HepG2 (cell line): ENCODE data around the gene WFDC1. TPM values are rescaled to one million over a fixed set of nuclear protein-coding genes. Genes with fewer than 3 reads are reported as not detected.

Source experiments
- ATAD3A ChIP-seq: sonication (generic); formaldehyde crosslinking; IDR thresholded peaks from 2 replicates; pipeline ENCODE4 v1.4.0; 2020; ENCODE audit warnings: missing genetic modification reagents
- KDM5A ChIP-seq: fragments of 200-600 bp; sonication (generic); IDR thresholded peaks from 2 replicates; pipeline ENCODE4 v1.7.0; 2018; ENCODE audit warnings: antibody characterized with exemption, mild to moderate bottlenecking, low read length, borderline replicate concordance
- NFAT5 ChIP-seq: sonication (generic); formaldehyde crosslinking; IDR thresholded peaks from 2 replicates; pipeline ENCODE4 v1.4.0; 2020; ENCODE audit warnings: missing genetic modification reagents
- RNF219 ChIP-seq: sonication (generic); formaldehyde crosslinking; IDR thresholded peaks from 2 replicates; pipeline ENCODE4 v1.5.0; 2020; ENCODE audit warnings: mild to moderate bottlenecking, missing genetic modification reagents
- SP2 ChIP-seq: sonication (generic); formaldehyde crosslinking; IDR thresholded peaks from 2 replicates; pipeline ENCODE4 v1.5.1; 2020; ENCODE audit warnings: mild to moderate bottlenecking, missing genetic modification reagents
- TP53 ChIP-seq: sonication (generic); formaldehyde crosslinking; conservative IDR thresholded peaks from 2 replicates; pipeline ENCODE4 v1.4.0; 2020; ENCODE audit warnings: missing genetic modification reagents
- TRAFD1 ChIP-seq: sonication (generic); formaldehyde crosslinking; IDR thresholded peaks from 2 replicates; pipeline ENCODE4 v1.5.1; 2020; ENCODE audit warnings: missing genetic modification reagents, mild to moderate bottlenecking, borderline replicate concordance
- TRIM24 ChIP-seq: sonication (generic); formaldehyde crosslinking; IDR thresholded peaks from 2 replicates; pipeline ENCODE4 v1.8.0; 2022; ENCODE audit warnings: mild to moderate bottlenecking, missing genetic modification reagents
- ZNF121 ChIP-seq: sonication (generic); formaldehyde crosslinking; IDR thresholded peaks from 2 replicates; pipeline ENCODE4 v1.5.0; 2020; ENCODE audit warnings: mild to moderate bottlenecking, missing genetic modification reagents
- ZNF496 ChIP-seq: sonication (generic); formaldehyde crosslinking; IDR thresholded peaks from 2 replicates; pipeline ENCODE4 v1.8.1; 2023; ENCODE audit warnings: mild to moderate bottlenecking, moderate library complexity, missing genetic modification reagents; ENCODE audit not compliant: insufficient replicate concordance
- ZNF501 ChIP-seq: sonication (generic); formaldehyde crosslinking; IDR thresholded peaks from 2 replicates; pipeline ENCODE4 v1.5.1; 2020; ENCODE audit warnings: mild to moderate bottlenecking, moderate library complexity, missing genetic modification reagents
- ZSCAN22 ChIP-seq: sonication (generic); formaldehyde crosslinking; IDR thresholded peaks from 2 replicates; pipeline ENCODE4 v1.4.0; 2020; ENCODE audit warnings: mild to moderate bottlenecking, missing genetic modification reagents
- polyA plus RNA-seq, 8 experiments: library from polyadenylated mRNA; depleted of rRNA in 3 of 8; stranded (reverse) in 7 of 8; unstranded in 1 of 8; fragments of >200 nt; fragmentation: Illumina TruSeq in 4 of 8; extraction: Trizol in 4 of 8; gene quantifications; 2 replicates each; pipeline versions ENCODE4 v1.2.1 to v1.2.3, GENCODE V29; 2011 to 2016; ENCODE audit warnings: low read depth in 4 of 8, missing spikeins in 1 of 8, mixed read lengths in 1 of 8; ENCODE audit not compliant: insufficient read depth in 1 of 8
- total RNA-seq, 5 experiments: library from RNA; depleted of rRNA; stranded (reverse); fragments of >200 nt; fragmentation: Illumina TruSeq; extraction: Trizol; gene quantifications; 2 replicates each; pipeline ENCODE4 v1.2.3, GENCODE V29; 2016; ENCODE audit warnings: low read depth in 1 of 5
- TF ChIP-seq, protein P1 (sequence below): sonication (generic); formaldehyde crosslinking; IDR thresholded peaks from 2 replicates; pipeline ENCODE4 v1.5.0; 2020; ENCODE audit warnings: missing genetic modification reagents

WFDC1 gene
- total and polyA plus RNA-seq, 2 of the 13 experiments (the other 11 are each of a cell fraction or from before 2014, with no cell fraction given) = not detected

GRCh38 chr16:84277244-84277823 lies 17.3 kb upstream of the WFDC1 start (continued):
- TF ChIP-seq NFAT5 = no peak
- TF ChIP-seq ZNF496 = no peak
- TF ChIP-seq ZSCAN22 = no peak
- TF ChIP-seq, protein P1, sequence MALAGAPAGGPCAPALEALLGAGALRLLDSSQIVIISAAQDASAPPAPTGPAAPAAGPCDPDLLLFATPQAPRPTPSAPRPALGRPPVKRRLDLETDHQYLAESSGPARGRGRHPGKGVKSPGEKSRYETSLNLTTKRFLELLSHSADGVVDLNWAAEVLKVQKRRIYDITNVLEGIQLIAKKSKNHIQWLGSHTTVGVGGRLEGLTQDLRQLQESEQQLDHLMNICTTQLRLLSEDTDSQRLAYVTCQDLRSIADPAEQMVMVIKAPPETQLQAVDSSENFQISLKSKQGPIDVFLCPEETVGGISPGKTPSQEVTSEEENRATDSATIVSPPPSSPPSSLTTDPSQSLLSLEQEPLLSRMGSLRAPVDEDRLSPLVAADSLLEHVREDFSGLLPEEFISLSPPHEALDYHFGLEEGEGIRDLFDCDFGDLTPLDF (CRISPR knock-in tag) = no peak
- TF ChIP-seq ATAD3A (CRISPR knock-in tag) = no peak
- TF ChIP-seq TRIM24 = no peak
- TF ChIP-seq TRAFD1 (CRISPR knock-in tag) = no peak
- TF ChIP-seq RNF219 = no peak
- no peak for TF ChIP-seq TP53 (CRISPR knock-in tag)
- TF ChIP-seq ZNF501 (CRISPR knock-in tag) = no peak
- TF ChIP-seq KDM5A = no peak
- no peak for TF ChIP-seq ZNF121
- TF ChIP-seq SP2 (CRISPR knock-in tag) = no peak
